ENCODE results near the gene ADAMTS14.

The ADAMTS14 gene

DNA sequence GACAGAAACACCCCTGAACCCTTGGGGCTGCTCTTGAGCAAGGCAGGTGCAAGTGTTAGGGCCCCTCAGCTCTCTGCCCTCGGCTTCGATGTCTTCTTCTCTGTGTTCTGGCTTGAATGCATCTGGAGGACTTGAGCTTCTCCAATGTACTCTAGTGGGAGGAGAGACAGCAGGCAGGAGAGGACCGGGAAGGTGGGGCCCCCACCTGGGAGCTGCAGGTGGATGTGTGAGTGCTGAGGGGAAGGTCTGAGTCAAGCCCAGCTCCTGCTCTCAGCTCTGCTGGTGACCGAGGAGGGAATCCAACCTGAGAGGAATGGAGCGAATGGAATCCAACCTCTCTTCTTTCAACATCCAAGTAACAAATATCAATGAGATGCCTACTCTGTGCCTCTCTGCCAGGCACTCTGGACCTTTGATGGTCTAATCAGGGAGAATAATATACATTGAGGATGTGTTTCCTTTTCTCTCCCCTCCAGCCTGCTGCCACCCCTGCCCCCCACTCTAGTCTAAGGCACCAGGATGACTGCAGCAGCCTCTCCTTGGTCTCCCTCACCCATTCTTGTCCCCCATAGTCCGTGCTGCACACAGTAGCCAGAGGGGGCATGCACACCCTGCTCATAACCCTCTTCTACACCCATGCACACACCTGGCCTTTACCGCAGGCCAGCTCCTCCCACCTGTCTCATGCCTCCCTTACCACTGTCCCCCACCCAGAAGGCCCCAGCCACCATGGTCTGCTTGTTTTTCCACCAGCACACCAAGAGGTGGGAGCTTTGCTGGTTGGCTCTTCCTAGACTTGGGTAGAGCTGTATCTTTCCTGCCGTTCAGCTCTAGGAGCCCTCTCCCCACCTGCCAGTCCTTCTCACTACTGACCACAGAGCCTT lies 99.2 kb downstream of the ADAMTS14 start:
- no peak for TF ChIP-seq FOXM1 (IDR thresholded peaks at IDR 0.05; ENCODE audit: borderline replicate concordance, low read depth)
- no peak for TF ChIP-seq USF1 (IDR thresholded peaks at IDR 0.05)
- TF ChIP-seq REST (IDR thresholded peaks at IDR 0.05; ENCODE audit: low read depth): no peak
- no peak for TF ChIP-seq EP300 (IDR thresholded peaks at IDR 0.05; ENCODE audit: borderline replicate concordance)

GRCh38 chr10:70772627-70773026 lies 100.3 kb downstream of the ADAMTS14 start:
- no peak for TF ChIP-seq RAD21 (IDR thresholded peaks at IDR 0.05; ENCODE audit: low read depth)
- no peak for TF ChIP-seq TAF1 (IDR thresholded peaks at IDR 0.05; ENCODE audit: low read depth)
- no peak for TF ChIP-seq TEAD4 (IDR thresholded peaks at IDR 0.05)

DNA sequence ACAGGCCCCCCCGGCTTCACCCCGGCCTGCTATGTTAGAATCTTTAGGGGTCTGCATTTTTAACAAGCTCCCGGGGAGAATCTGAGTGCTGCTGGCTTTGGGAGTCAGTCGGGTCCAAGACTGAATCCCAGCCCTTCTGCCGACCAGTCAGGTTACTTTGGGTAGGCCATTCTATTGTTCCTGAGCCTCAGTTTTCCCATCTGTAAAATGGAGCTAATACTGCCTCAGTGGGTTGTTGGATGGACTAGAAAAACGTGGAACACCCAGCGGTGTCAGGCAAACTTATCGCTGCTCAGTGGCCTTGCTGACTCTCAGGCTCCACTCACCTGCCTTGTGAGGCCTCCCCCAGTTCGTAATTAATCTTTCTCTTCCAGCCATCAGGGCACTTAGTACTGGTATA lies 101.2 kb downstream of the ADAMTS14 start:
- TF ChIP-seq FOXM1 (IDR thresholded peaks at IDR 0.05; ENCODE audit: borderline replicate concordance, low read depth) (no peak), NFIC (IDR thresholded peaks at IDR 0.05) (no peak), TAF1 (IDR thresholded peaks at IDR 0.05; ENCODE audit: low read depth) (no peak), RAD21 (IDR thresholded peaks at IDR 0.05; ENCODE audit: low read depth) (no peak), EGR1 (IDR thresholded peaks at IDR 0.05) (no peak), YY1 (IDR thresholded peaks at IDR 0.05; ENCODE audit: low read depth) (no peak), ZBTB7A (IDR thresholded peaks at IDR 0.05; ENCODE audit: low read depth) (no peak), CEBPB (IDR thresholded peaks at IDR 0.05) (no peak), TCF12 (IDR thresholded peaks at IDR 0.05; ENCODE audit: low read depth) (no peak), REST (IDR thresholded peaks at IDR 0.05; ENCODE audit: low read depth) (no peak), MAX (IDR thresholded peaks at IDR 0.05) (no peak), TEAD4 (IDR thresholded peaks at IDR 0.05) (no peak), USF1 (IDR thresholded peaks at IDR 0.05) (no peak), EP300 (IDR thresholded peaks at IDR 0.05; ENCODE audit: borderline replicate concordance) (no peak), CREB1 (IDR thresholded peaks at IDR 0.05; ENCODE audit: low read depth) (no peak)

DNA sequence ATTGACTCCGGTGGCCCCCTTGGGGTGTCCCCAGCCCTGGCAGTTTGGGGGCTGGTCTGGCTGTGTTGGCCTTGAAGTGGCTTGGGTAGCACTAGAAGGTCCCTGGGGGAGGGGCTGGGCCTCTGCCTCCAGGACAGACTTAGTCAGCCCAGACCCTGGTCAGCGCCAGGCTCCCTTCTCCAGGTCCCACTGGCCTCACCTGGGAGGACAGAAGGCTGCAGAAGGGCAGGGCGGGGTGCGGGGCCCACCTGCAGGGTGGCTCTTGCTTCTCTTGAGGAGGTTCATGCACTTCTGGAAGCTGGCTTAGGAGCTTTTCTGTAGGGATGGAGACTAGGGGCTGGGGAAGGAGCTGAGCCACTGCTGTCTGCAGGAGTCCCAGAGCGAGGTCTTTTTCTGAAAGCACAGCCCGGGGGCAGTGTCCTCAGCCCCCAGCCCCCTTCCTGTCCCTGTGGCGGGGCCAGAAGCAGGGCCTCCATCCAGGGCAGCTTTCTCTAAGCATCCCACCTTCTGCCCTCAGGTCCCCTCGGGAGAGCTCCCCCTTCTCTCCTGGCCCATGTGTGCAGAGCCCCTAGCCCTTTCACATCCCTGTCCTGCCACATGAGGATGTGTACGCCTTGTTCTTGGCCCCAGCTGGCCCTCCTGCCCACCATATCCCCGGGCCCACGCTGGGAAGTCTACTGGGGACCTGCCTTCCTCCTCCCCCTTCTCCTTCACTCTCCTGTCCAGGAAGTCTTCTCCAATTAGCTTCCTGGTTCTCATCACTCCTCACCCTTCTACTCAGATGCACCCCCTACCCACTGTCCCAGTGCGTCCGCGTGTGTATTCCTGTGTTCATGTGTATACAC lies 101.9 kb downstream of the ADAMTS14 start:
- TF ChIP-seq CREB1 (IDR thresholded peaks at IDR 0.05; ENCODE audit: low read depth) (no peak), CEBPB (IDR thresholded peaks at IDR 0.05) (no peak), MAX (IDR thresholded peaks at IDR 0.05) (no peak), EGR1 (IDR thresholded peaks at IDR 0.05) (no peak), REST (IDR thresholded peaks at IDR 0.05; ENCODE audit: low read depth) (no peak), EP300 (IDR thresholded peaks at IDR 0.05; ENCODE audit: borderline replicate concordance) (no peak), NFIC (IDR thresholded peaks at IDR 0.05) (no peak), TEAD4 (IDR thresholded peaks at IDR 0.05) (no peak), TCF12 (IDR thresholded peaks at IDR 0.05; ENCODE audit: low read depth) (no peak), YY1 (IDR thresholded peaks at IDR 0.05; ENCODE audit: low read depth) (no peak), USF1 (IDR thresholded peaks at IDR 0.05) (no peak), FOXM1 (IDR thresholded peaks at IDR 0.05; ENCODE audit: borderline replicate concordance, low read depth) (no peak), TAF1 (IDR thresholded peaks at IDR 0.05; ENCODE audit: low read depth) (no peak)

Data from Ishikawa (cell line).